Smooth muscle cell (in vitro differentiated cells): ENCODE data around the gene CCDC195. TPM values are rescaled to one million over a fixed set of nuclear protein-coding genes. Genes with fewer than 3 reads are reported as not detected.

Experiments
- polyA plus RNA-seq: library from polyadenylated mRNA; unstranded; fragments of >200 nt; fragmentation: Nextera tagmentation; extraction: Ambion mirVana; gene quantifications from 2 replicates; pipeline ENCODE4 v1.2.1, GENCODE V29; 2016
- total RNA-seq: library from RNA; depleted of rRNA; stranded (reverse); fragments of >200 nt; gene quantifications from 2 replicates; pipeline ENCODE4 v1.2.3, GENCODE V29; 2014

CCDC195 gene
- total and polyA plus RNA-seq, 2 experiments from 2014 or later: not detected

Other genes starting within 250 kb of the CCDC195 start
- 95.0 and 109 TPM in 2 replicates for gene CUL3, start 131.0 kb downstream of the CCDC195 start, total RNA-seq
- 63.4 and 65.8 TPM in 2 replicates for gene CUL3, start 131.0 kb downstream of the CCDC195 start, polyA plus RNA-seq